GM12878 (cell line): ENCODE data around the gene PHF2. TPM values are rescaled to one million over a fixed set of nuclear protein-coding genes. Genes with fewer than 3 reads are reported as not detected.

Experiments used
- ATAC-seq: fragments of 200-7000 bp; cut with Tn5 transposase; 3 replicates; pipeline ENCODE4 v1.9.1; 2020; ENCODE audit warnings: mild to moderate bottlenecking, moderate library complexity
- BruUV-seq: library from RNA; stranded (reverse); fragments of 400-500 nt; replicated peaks from 2 replicates; lab custom pipeline; 2021; lab: Mats Ljungman, UMichigan
- CTCF ChIA-PET: fragments of 300-600 bp; sonication (Branson Sonifier 250); formaldehyde crosslinking; extraction: SDS; loops from one replicate; lab custom pipeline; 2021; ENCODE audit warnings: inconsistent platforms; lab: Yijun Ruan, JAX
- POLR2A ChIA-PET: fragments of 350-600 bp; formaldehyde crosslinking; extraction: SDS; loops from one replicate; lab custom pipeline; 2021; ENCODE audit warnings: inconsistent platforms; lab: Charles Lee
- RAD21 ChIA-PET: fragments of 300-600 bp; sonication (Branson Sonifier 250); formaldehyde crosslinking; loops from one replicate; lab custom pipeline; 2023; ENCODE audit warnings: antibody characterized with exemption; ENCODE audit not compliant: unreplicated experiment; lab: Charles Lee
- SMC1A ChIA-PET: fragments of 300-600 bp; sonication (Branson Sonifier 250); formaldehyde crosslinking; loops from one replicate; lab custom pipeline; 2023; ENCODE audit not compliant: unreplicated experiment, uncharacterized antibody; lab: Charles Lee
- DNase-seq: peaks from one replicate; pipeline ENCODE4 v3.0.0-alpha.2; 2011; ENCODE audit warnings: low read depth, low spot score
- FAIRE-seq: peaks from 3 replicates; lab custom pipeline; 2011; peaks lifted over from hg19 to GRCh38; lab: Jason Lieb, UNC
- H2AFZ ChIP-seq: 2 replicates; pipeline ENCODE4 v1.6.0; 2011; ENCODE audit warnings: low read depth, low read length, control low read depth; ENCODE audit not compliant: control insufficient read depth
- H3K27ac ChIP-seq: 2 replicates; pipeline ENCODE4 v1.5.1; 2011; ENCODE audit warnings: control low read depth; ENCODE audit not compliant: control insufficient read depth, insufficient read depth
- H3K27me3 ChIP-seq, 2 experiments: replicated peaks in 1 of 2; 2 replicates each; pipeline versions ENCODE4 v1.6.0 to v1.6.1; 2011; ENCODE audit warnings: low read length in 1 of 2; ENCODE audit not compliant: control insufficient read depth in 2 of 2, insufficient read depth in 2 of 2
- H3K36me3 ChIP-seq, 2 experiments: 2 replicates each; pipeline ENCODE4 v1.5.1; 2011; ENCODE audit warnings: low read length in 1 of 2; ENCODE audit not compliant: control insufficient read depth in 2 of 2, insufficient read depth in 2 of 2
- H3K4me1 ChIP-seq: 2 replicates; pipeline ENCODE4 v1.6.1; 2011; ENCODE audit warnings: mild to moderate bottlenecking, low read length, moderate library complexity, mixed read lengths; ENCODE audit not compliant: control insufficient read depth, insufficient read depth
- H3K4me2 ChIP-seq: 2 replicates; pipeline ENCODE4 v1.6.0; 2011; ENCODE audit warnings: control low read depth; ENCODE audit not compliant: control insufficient read depth, insufficient read depth
- H3K4me3 ChIP-seq: fragments of 200-600 bp; sonication (generic); 2 replicates; pipeline ENCODE4 v1.5.1; 2016
- H3K79me2 ChIP-seq: 2 replicates; pipeline ENCODE4 v1.6.0; 2011; ENCODE audit warnings: low read length; ENCODE audit not compliant: control insufficient read depth, insufficient read depth
- H3K9ac ChIP-seq: 2 replicates; pipeline ENCODE4 v1.8.0; 2011; ENCODE audit warnings: low read length, control low read depth, mixed read lengths; ENCODE audit not compliant: control insufficient read depth, insufficient read depth
- H3K9me3 ChIP-seq: replicated peaks from 3 replicates; pipeline ENCODE4 v1.5.1; 2011; ENCODE audit warnings: mild to moderate bottlenecking, low read length; ENCODE audit not compliant: control insufficient read depth, insufficient read depth
- H4K20me1 ChIP-seq: 2 replicates; pipeline ENCODE4 v1.6.0; 2011; ENCODE audit not compliant: control insufficient read depth, insufficient read depth
- BCL11A ChIP-seq: IDR thresholded peaks from 2 replicates; pipeline ENCODE4 v1.6.1; 2011; ENCODE audit warnings: low read depth, low read length
- BCLAF1 ChIP-seq: fragments of 450-650 bp; IDR thresholded peaks from 2 replicates; pipeline ENCODE4 v1.6.1; 2017; ENCODE audit warnings: antibody characterized with exemption, mild to moderate bottlenecking, moderate library complexity
- CEBPB ChIP-seq, 2 experiments: fragments of 150-350 bp in 1 of 2; IDR thresholded peaks; 2 replicates each; pipeline ENCODE4 v1.6.1; 2012 to 2014; ENCODE audit warnings: low read depth in 2 of 2, low read length in 2 of 2, borderline replicate concordance in 1 of 2, inconsistent platforms in 1 of 2
- CTCF ChIP-seq, 3 experiments: IDR thresholded peaks in 2 of 3; conservative IDR thresholded peaks in 1 of 3; 2 replicates each; pipeline ENCODE4 v1.5.1; 2011; ENCODE audit warnings: low read depth in 3 of 3, low read length in 3 of 3, mild to moderate bottlenecking in 3 of 3, control low read depth in 2 of 3, moderate library complexity in 2 of 3, inconsistent platforms in 1 of 3, mixed read lengths in 1 of 3; ENCODE audit not compliant: control insufficient read depth in 2 of 3, insufficient read depth in 1 of 3; ENCODE audit errors: extremely low read depth in 1 of 3
- DPF2 ChIP-seq: fragments of 450-650 bp; IDR thresholded peaks from 2 replicates; pipeline ENCODE4 v1.6.1; 2017; ENCODE audit warnings: mild to moderate bottlenecking
- ELK1 ChIP-seq: IDR thresholded peaks from 2 replicates; pipeline ENCODE4 v1.6.1; 2012; ENCODE audit warnings: low read depth, low read length, improper control_type of control experiment
- ETV6 ChIP-seq, 2 experiments: fragments of 450-650 bp in 1 of 2; IDR thresholded peaks in 1 of 2; conservative IDR thresholded peaks in 1 of 2; 2 replicates each; pipeline ENCODE4 v1.6.1; 2014; ENCODE audit warnings: antibody characterized with exemption in 1 of 2, borderline replicate concordance in 1 of 2, low read depth in 1 of 2, mild to moderate bottlenecking in 1 of 2, moderate library complexity in 1 of 2
- FOXM1 ChIP-seq: IDR thresholded peaks from 2 replicates; pipeline ENCODE4 v1.6.1; 2012; ENCODE audit warnings: low read depth, mild to moderate bottlenecking, inconsistent platforms, low read length, moderate library complexity
- HSF1 ChIP-seq: fragments of 150-350 bp; IDR thresholded peaks from 2 replicates; pipeline ENCODE4 v1.6.1; 2014; ENCODE audit warnings: mild to moderate bottlenecking, low read depth, low read length
- POLR2AphosphoS5 ChIP-seq: IDR thresholded peaks from 2 replicates; pipeline ENCODE4 v1.6.1; 2011; ENCODE audit warnings: mild to moderate bottlenecking, low read length, inconsistent platforms
- RBBP5 ChIP-seq: fragments of 200-600 bp; sonication (generic); conservative IDR thresholded peaks from 2 replicates; pipeline ENCODE4 v1.6.1; 2016
- RELA ChIP-seq: fragments of 450-650 bp; IDR thresholded peaks from 2 replicates; pipeline ENCODE4 v1.8.0; 2014; ENCODE audit warnings: borderline replicate concordance; ENCODE audit not compliant: partially characterized antibody
- SP1 ChIP-seq: IDR thresholded peaks from one replicate; pipeline ENCODE4 v1.6.1; 2011; ENCODE audit warnings: low read depth, low read length
- SREBF2 ChIP-seq: IDR thresholded peaks from 2 replicates; pipeline ENCODE4 v1.6.1; 2012; ENCODE audit warnings: mild to moderate bottlenecking, low read length
- TARDBP ChIP-seq: IDR thresholded peaks from 2 replicates; pipeline ENCODE4 v1.6.1; 2016; ENCODE audit warnings: borderline replicate concordance
- WRNIP1 ChIP-seq: IDR thresholded peaks from 2 replicates; pipeline ENCODE4 v1.6.1; 2011; ENCODE audit warnings: low read depth, low read length, improper control_type of control experiment, borderline replicate concordance
- WGBS: methylation state at CpG from one replicate; pipeline ENCODE4 v1.1.6; 2016; ENCODE audit warnings: low lambda C conversion rate; ENCODE audit not compliant: insufficient replicate concordance, insufficient coverage; ENCODE audit errors: missing lambda C conversion rate; 5-methylcytosine and 5-hydroxymethylcytosine counted together
- in situ Hi-C: fragments of 300-500 bp; cut with MboI; formaldehyde crosslinking; loops from 9 replicates; pipeline ENCODE4 v1.14.3; 2018; ENCODE audit warnings: mixed read lengths
- intact Hi-C: fragments of 100-400 bp; cut with micrococcal nuclease; formaldehyde crosslinking; loops from one replicate; pipeline ENCODE4 v1.14.2; 2022; ENCODE audit not compliant: unreplicated experiment
- polyA plus RNA-seq, 11 experiments: library from polyadenylated mRNA; depleted of rRNA in 4 of 11; unstranded in 6 of 11; stranded (reverse) in 5 of 11; fragments of >200 nt; fragmentation: Nextera tagmentation in 4 of 11; fragmentation: Illumina TruSeq in 1 of 11; extraction: Ambion mirVana in 4 of 11; extraction: Trizol in 1 of 11; gene quantifications; 1 replicate in 1 of 11; 2 replicates in 10 of 11; pipeline versions ENCODE4 v1.2.1 to v1.2.3, GENCODE V29; 2011 to 2016; ENCODE audit warnings: inconsistent platforms in 2 of 11, missing spikeins in 2 of 11, low read depth in 1 of 11
- total RNA-seq, 4 experiments: library from RNA; depleted of rRNA in 3 of 4; stranded (reverse); fragments of >200 nt in 3 of 4; fragmentation: Illumina TruSeq in 1 of 4; extraction: Trizol in 1 of 4; gene quantifications; 2 replicates each; pipeline versions ENCODE4 v1.2.1 to v1.2.3, GENCODE V29; 2013 to 2021

PHF2 gene
- total and polyA plus RNA-seq, 10 of the 15 experiments (the other 5 are each of a cell fraction or from before 2014, with no cell fraction given) = 0.34 to 13.3 (median 5.5) TPM

GRCh38 chr9:93603906-93604326 lies 27.5 kb downstream of the PHF2 start:
- RAD21 ChIA-PET = no interaction called here
- TF ChIP-seq RBBP5 (no peak), ELK1 (no peak), FOXM1 (no peak), SREBF2 (no peak), WRNIP1 (no peak), BCL11A (no peak), TARDBP (no peak), ETV6 (conservative IDR thresholded peaks at IDR 0.05 in 1 of 2, IDR thresholded peaks at IDR 0.05 in 1 of 2; ENCODE audit: borderline replicate concordance in 1 of 2, low read depth in 1 of 2) (no peak), CTCF (IDR thresholded peaks at IDR 0.05 in 2 of 3, conservative IDR thresholded peaks at IDR 0.05 in 1 of 3; ENCODE audit: control insufficient read depth in 2 of 3, extremely low read depth in 1 of 3, insufficient read depth in 1 of 3, low read depth in 3 of 3, low read length in 3 of 3) (no peak), RELA (no peak), CEBPB (IDR thresholded peaks at IDR 0.05; ENCODE audit: borderline replicate concordance in 1 of 2, low read depth in 2 of 2, low read length in 2 of 2) (no peak), SP1 (no peak), POLR2AphosphoS5 (no peak), DPF2 (no peak), BCLAF1 (no peak), HSF1 (no peak)
- TF ChIP-seq, all 136 proteins: peak for 0
- DNase-seq = no peak
- WGBS = 81% methylated on average over 4 of the region's 4 CpGs
- no peaks in the 10 kb centered on the region; the same call in 1 of the 3 replicates for H3K9me3 ChIP-seq
- no peaks in the 10 kb centered on the region for H4K20me1 ChIP-seq
- H3K4me1 ChIP-seq = peaks cover 3% of the 10 kb centered on the region; the same call in 1 of the 2 replicates
- in situ Hi-C loops = no loop called here
- no peaks in the 10 kb centered on the region for H3K27me3 ChIP-seq
- no peak overlapping the region for H3K27ac ChIP-seq
- no peaks in the 10 kb centered on the region for H3K79me2 ChIP-seq
- BruUV-seq = no TSS peak
- CTCF ChIA-PET = no interaction called here
- ATAC-seq = no peak
- FAIRE-seq = no peak
- H3K4me3 ChIP-seq = no peak overlapping the region
- no peak overlapping the region for H3K4me2 ChIP-seq
- no peaks in the 10 kb centered on the region; a peak in 1 of 4 replicates for H3K36me3 ChIP-seq
- intact Hi-C loops = no loop called here
- SMC1A ChIA-PET = no interaction called here
- no peak overlapping the region for H3K9ac ChIP-seq
- no peak overlapping the region for H2AFZ ChIP-seq
- POLR2A ChIA-PET = no interaction called here
